Measurements from ENCODE around the gene SLC43A3.
"Not testable (repeated sequence)": the region's sequence is repeated elsewhere in the genome, so short reads cannot be mapped to it uniquely, and the experiment has no call there.

Gene SLC43A3

GRCh38 chr11:57376095-57377090 is 50.5 kb downstream of the SLC43A3 start:
- DNase-seq: no peak

GRCh38 chr11:57375490-57375889 is 51.4 kb downstream of the SLC43A3 start:
- no peak for DNase-seq

GRCh38 chr11:57374966-57375365 is 52.0 kb downstream of the SLC43A3 start:
- no peak for DNase-seq

GRCh38 chr11:57373146-57373545 is 53.8 kb downstream of the SLC43A3 start:
- no peak for DNase-seq

GRCh38 chr11:57370941-57371340 is 56.0 kb downstream of the SLC43A3 start:
- DNase-seq: no peak

GRCh38 chr11:57370251-57370650 is 56.7 kb downstream of the SLC43A3 start:
- no peak for DNase-seq

GRCh38 chr11:57368845-57369232 is 58.1 kb downstream of the SLC43A3 start:
- no peak for DNase-seq

- no peak for DNase-seq
These were observed 58.6 kb downstream of the SLC43A3 start for GRCh38 chr11:57368106-57368844.

GRCh38 chr11:57364851-57365660 is 61.9 kb downstream of the SLC43A3 start:
- DNase-seq: no peak

- no peak for DNase-seq
These were observed 63.5 kb downstream of the SLC43A3 start for GRCh38 chr11:57363131-57364080.

- DNase-seq: no peak
These were observed 65.0 kb downstream of the SLC43A3 start for GRCh38 chr11:57361926-57362325.

GRCh38 chr11:57361420-57361819 is 65.5 kb downstream of the SLC43A3 start:
- not testable (repeated sequence) for DNase-seq

- no peak for DNase-seq
These were observed 65.9 kb downstream of the SLC43A3 start for GRCh38 chr11:57360991-57361390.

- DNase-seq: no peak
These were observed 66.8 kb downstream of the SLC43A3 start for GRCh38 chr11:57359896-57360690.

- DNase-seq: no peak
These were observed 67.5 kb downstream of the SLC43A3 start for GRCh38 chr11:57359396-57359795.

- DNase-seq: no peak
These were observed 67.9 kb downstream of the SLC43A3 start for GRCh38 chr11:57358991-57359390.

GRCh38 chr11:57358543-57358961 is 68.4 kb downstream of the SLC43A3 start:
- no peak for DNase-seq

- DNase-seq: no peak
These were observed 69.1 kb downstream of the SLC43A3 start for GRCh38 chr11:57357856-57358255.

- DNase-seq: no peak
These were observed 69.6 kb downstream of the SLC43A3 start for GRCh38 chr11:57357310-57357709.

Data from NCI-H2081 treated with DMSO at 0.1 percent for 48 hours (cell line).